NCI-H2029 treated with DMSO at 0.1 percent for 48 hours (cell line): ENCODE measurements around the gene ASAP2.
"Not testable (repeated sequence)": the region's sequence is repeated elsewhere in the genome, so short reads cannot be mapped to it uniquely, and the experiment has no call there.

Experiments used
- DNase-seq: peaks from one replicate; lab custom pipeline; 2025; lab: John Stamatoyannopoulos, UW

ASAP2 gene

GRCh38 chr2:9212010-9212635 lies 5.5 kb downstream of the ASAP2 start:
- DNase-seq = peak; percentile 41

GRCh38 chr2:9212661-9213411 lies 6.2 kb downstream of the ASAP2 start:
- no peak for DNase-seq

- no peak for DNase-seq
These were observed 7.0 kb downstream of the ASAP2 start for GRCh38 chr2:9213477-9214051.

GRCh38 chr2:9214873-9215272 lies 8.3 kb downstream of the ASAP2 start:
- DNase-seq = no peak

GRCh38 chr2:9215680-9216079 lies 9.1 kb downstream of the ASAP2 start:
- no peak for DNase-seq

- not testable (repeated sequence) for DNase-seq
These were observed 9.5 kb downstream of the ASAP2 start for GRCh38 chr2:9216143-9216542.

- DNase-seq = no peak
These were observed 11.5 kb downstream of the ASAP2 start for GRCh38 chr2:9217838-9218770.

- no peak for DNase-seq
These were observed 12.4 kb downstream of the ASAP2 start for GRCh38 chr2:9219027-9219445.

- peak; percentile 53 for DNase-seq
These were observed 13.6 kb downstream of the ASAP2 start for GRCh38 chr2:9220201-9220600.

- no peak for DNase-seq
These were observed 14.6 kb downstream of the ASAP2 start for GRCh38 chr2:9221223-9221622.

GRCh38 chr2:9222239-9222892 lies 15.8 kb downstream of the ASAP2 start:
- DNase-seq = no peak

- no peak for DNase-seq
These were observed 16.3 kb downstream of the ASAP2 start for GRCh38 chr2:9222893-9223287.

GRCh38 chr2:9225806-9226205 lies 19.2 kb downstream of the ASAP2 start:
- DNase-seq = no peak

- no peak for DNase-seq
These were observed 20.1 kb downstream of the ASAP2 start for GRCh38 chr2:9226458-9227380.

GRCh38 chr2:9228088-9228751 lies 21.6 kb downstream of the ASAP2 start:
- DNase-seq = no peak

GRCh38 chr2:9228781-9229469 lies 22.3 kb downstream of the ASAP2 start:
- DNase-seq = no peak

GRCh38 chr2:9229470-9229820 lies 22.8 kb downstream of the ASAP2 start:
- DNase-seq = no peak

- no peak for DNase-seq
These were observed 23.6 kb downstream of the ASAP2 start for GRCh38 chr2:9230051-9230802.

- DNase-seq = no peak
These were observed 24.3 kb downstream of the ASAP2 start for GRCh38 chr2:9230881-9231280.
